ENCODE measurements around the gene GTPBP1. TPM values are rescaled to one million over a fixed set of nuclear protein-coding genes. Genes with fewer than 3 reads are reported as not detected.

GTPBP1 gene
- total RNA-seq, 4 donors from 2014 or later = 35.7 to 62.5 (median 50.6) TPM

DNA sequence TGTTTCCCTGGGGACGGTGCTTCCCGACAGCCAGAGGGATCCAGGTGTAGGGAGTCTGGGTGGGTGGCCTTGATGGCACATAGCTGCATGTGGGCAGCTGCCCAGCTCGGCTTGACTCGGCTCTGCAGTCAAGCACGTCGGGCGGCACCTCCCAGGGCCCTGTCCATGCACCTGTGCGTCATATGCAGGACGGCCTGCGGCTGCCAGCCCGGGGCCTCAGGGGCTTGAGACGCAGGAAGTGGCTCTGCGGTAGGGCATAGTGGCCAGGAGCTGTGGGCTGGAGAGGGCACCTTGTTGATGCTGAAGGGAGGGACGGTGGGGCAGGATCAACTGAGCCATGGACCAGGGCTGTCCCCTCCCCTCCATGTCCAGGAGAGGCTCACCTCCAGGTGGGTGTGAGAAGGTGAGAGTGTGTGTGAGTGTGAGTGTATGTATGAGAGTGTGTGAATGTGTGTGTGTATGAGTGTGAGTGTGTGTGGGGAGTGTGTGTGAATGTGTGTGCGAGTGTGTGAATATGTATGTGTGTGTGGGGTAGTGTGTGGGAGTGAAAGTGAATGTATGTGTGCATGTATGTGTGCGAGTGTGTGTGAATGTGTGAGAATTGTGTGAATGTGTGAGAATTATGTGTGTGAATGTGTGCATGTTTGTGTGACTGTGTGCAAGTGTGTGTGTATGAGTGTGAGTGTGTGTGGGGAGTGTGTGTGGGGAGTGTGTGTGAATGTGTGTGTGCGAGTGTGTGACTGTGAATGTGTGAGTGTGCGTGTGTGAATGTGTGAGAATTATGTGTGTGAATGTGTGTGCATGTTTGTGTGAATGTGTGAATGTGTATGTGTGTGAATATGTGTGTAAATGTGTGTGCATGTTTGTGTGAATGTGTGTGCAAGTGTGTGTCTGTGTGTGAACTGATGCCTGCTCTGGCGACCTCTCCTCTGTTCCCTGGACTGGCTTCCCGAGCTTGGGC, 55.7 kb downstream of the GTPBP1 start:
- H3K4me1 ChIP-seq = peaks cover 6 to 20% (median 17%) of the 10 kb centered on the region in 4 donors
- no peak overlapping the region for H3K27ac ChIP-seq (replicated peaks in 1 of 4)
- H3K36me3 ChIP-seq = no peaks in the 10 kb centered on the region
- H3K4me3 ChIP-seq = no peak overlapping the region
- TF ChIP-seq POLR2AphosphoS5 (IDR thresholded peaks at IDR 0.05) (no peak), EP300 (IDR thresholded peaks at IDR 0.05) (no peak), POLR2A (IDR thresholded peaks at IDR 0.05; ENCODE audit: low read depth) (no peak), CTCF (IDR thresholded peaks at IDR 0.05) (no peak)
- no peaks in the 10 kb centered on the region for H3K27me3 ChIP-seq
- no peak for DNase-seq (ENCODE audit: extremely low spot score)
- intact Hi-C loops (cut with DNase I) = no loop called here
- no peaks in the 10 kb centered on the region for H3K9me3 ChIP-seq
- 75% methylated on average over 13 of the region's 20 CpGs for WGBS

DNA sequence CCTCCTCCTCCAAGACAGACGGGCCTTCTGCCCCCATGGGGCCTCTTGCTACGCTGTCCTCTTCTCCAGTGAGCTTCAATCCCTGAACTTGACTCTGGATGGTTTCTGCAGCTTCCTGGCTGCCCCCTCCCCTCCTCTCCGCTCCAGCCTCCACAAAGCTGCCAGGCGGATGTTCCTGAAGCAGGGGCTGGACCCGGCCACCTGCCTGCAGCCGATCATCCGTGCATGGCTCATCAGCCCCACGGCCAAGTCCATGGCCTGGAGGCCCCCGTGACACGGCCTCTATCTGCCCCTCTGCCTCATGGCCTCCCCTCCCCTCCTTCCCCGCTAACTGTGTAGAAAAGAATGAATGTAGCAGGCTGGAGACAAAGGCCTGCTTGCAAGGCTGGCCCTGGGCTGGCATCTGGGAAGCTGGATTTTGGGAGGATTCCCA, 56.8 kb downstream of the GTPBP1 start:
- intact Hi-C loops (cut with DNase I) = no loop called here
- Histone ChIP-seq H3K9me3 (no peaks in the 10 kb centered on the region), H3K36me3 (no peaks in the 10 kb centered on the region), H3K27me3 (peaks cover 0 to 4% (median 0%) of the 10 kb centered on the region in 4 donors), H3K4me1 (peaks cover 0 to 11% (median 7%) of the 10 kb centered on the region in 4 donors), H3K27ac (replicated peaks in 1 of 4) (no peak overlapping the region), H3K4me3 (no peak overlapping the region)
- 79% methylated on average over 6 of the region's 11 CpGs for WGBS
- TF ChIP-seq CTCF (IDR thresholded peaks at IDR 0.05) (no peak), POLR2A (IDR thresholded peaks at IDR 0.05; ENCODE audit: low read depth) (no peak), EP300 (IDR thresholded peaks at IDR 0.05) (no peak), POLR2AphosphoS5 (IDR thresholded peaks at IDR 0.05) (no peak)
- DNase-seq (ENCODE audit: extremely low spot score) = no peak

- peaks cover 0 to 4% (median 0%) of the 10 kb centered on the region in 4 donors for H3K27me3 ChIP-seq
- no peaks in the 10 kb centered on the region for H3K36me3 ChIP-seq
- WGBS = 51% methylated on average over 14 of the region's 14 CpGs
- no peak overlapping the region for H3K4me3 ChIP-seq
- H3K9me3 ChIP-seq = no peaks in the 10 kb centered on the region
- no peak overlapping the region for H3K27ac ChIP-seq (replicated peaks in 1 of 4)
- H3K4me1 ChIP-seq = peaks cover 0 to 17% (median 14%) of the 10 kb centered on the region in 4 donors
- TF ChIP-seq EP300 (IDR thresholded peaks at IDR 0.05) (no peak), CTCF (IDR thresholded peaks at IDR 0.05) (peak; percentile 45 to 74 (median 53)), POLR2AphosphoS5 (IDR thresholded peaks at IDR 0.05) (peak; percentile 36 to 40), POLR2A (IDR thresholded peaks at IDR 0.05; ENCODE audit: low read depth) (no peak)
- no peak for DNase-seq (ENCODE audit: extremely low spot score)
- intact Hi-C loops (cut with DNase I) = loop anchor here (5.0 kb wide), 1 partner anchor 76 kb away; the partner anchor contains the start of gene NPTXR
Observed at GRCh38 chr22:38766076-38766777, 60.5 kb downstream of the GTPBP1 start.

GRCh38 chr22:38767313-38767712, 61.6 kb downstream of the GTPBP1 start:
- DNase-seq (ENCODE audit: extremely low spot score) = no peak
- Histone ChIP-seq H3K27me3 (peaks cover 0 to 4% (median 0%) of the 10 kb centered on the region in 4 donors), H3K9me3 (no peaks in the 10 kb centered on the region), H3K4me1 (peaks cover 0 to 17% (median 14%) of the 10 kb centered on the region in 4 donors), H3K36me3 (no peaks in the 10 kb centered on the region), H3K27ac (replicated peaks in 1 of 4) (no peak overlapping the region), H3K4me3 (no peak overlapping the region)
- TF ChIP-seq POLR2A (IDR thresholded peaks at IDR 0.05; ENCODE audit: low read depth) (no peak), POLR2AphosphoS5 (IDR thresholded peaks at IDR 0.05) (no peak), EP300 (IDR thresholded peaks at IDR 0.05) (no peak), CTCF (IDR thresholded peaks at IDR 0.05) (no peak)
- 60% methylated on average over 1 of the region's 9 CpGs for WGBS
- intact Hi-C loops (cut with DNase I) = loop anchor here (5.0 kb wide), 1 partner anchor 75 kb away; the partner anchor contains the start of gene NPTXR

Measured in esophagus muscularis mucosa (tissue), 4 donors.